K562 (cell line): ENCODE results near the gene PPM1H. TPM values are rescaled to one million over a fixed set of nuclear protein-coding genes. Genes with fewer than 3 reads are reported as not detected.
A peak's percentile ranks its signal among the peaks of the same experiment; 100 is the strongest.

ENCODE experiments used
- ATAC-seq: fragments of 200-7000 bp; cut with Tn5 transposase; 3 replicates; pipeline ENCODE4 v1.9.1; 2020; ENCODE audit warnings: moderate library complexity
- BruUV-seq: library from RNA; stranded (reverse); fragments of 400-500 nt; replicated peaks from 2 replicates; lab custom pipeline; 2021; lab: Mats Ljungman, UMichigan
- CTCF ChIA-PET: fragments of 300-600 bp; formaldehyde crosslinking; extraction: SDS; loops from one replicate; lab custom pipeline; 2021; ENCODE audit warnings: low intra/inter-chr PET ratio; lab: Yijun Ruan, JAX
- POLR2A ChIA-PET: fragments of 300-600, 350-650 bp; sonication (Branson Sonifier 250); formaldehyde crosslinking; extraction: SDS; loops from one replicate; lab custom pipeline; 2021; ENCODE audit warnings: antibody characterized with exemption, inconsistent platforms; lab: Yijun Ruan, JAX
- DNase-seq, 4 experiments: peaks; one replicate each; pipeline versions ENCODE4 v3.0.0 to v3.0.0-alpha.2; 2011 to 2018; ENCODE audit warnings: low spot score in 3 of 4, mixed read lengths in 3 of 4; ENCODE audit errors: extremely low read depth in 1 of 4
- FAIRE-seq: peaks from 2 replicates; lab custom pipeline; 2011; peaks lifted over from hg19 to GRCh38; lab: Jason Lieb, UNC
- H2AFZ ChIP-seq: 2 replicates; pipeline ENCODE4 v1.6.0; 2011; ENCODE audit warnings: low read depth, low read length, control low read depth, inconsistent platforms
- H3K27ac ChIP-seq: fragments of 200-600 bp; 3 replicates; pipeline ENCODE4 v1.8.0; 2011; ENCODE audit warnings: low read depth, mild to moderate bottlenecking, control low read depth, inconsistent platforms, low read length, moderate library complexity, mixed read lengths; ENCODE audit errors: extremely low read depth
- H3K27me3 ChIP-seq, 2 experiments: fragments of 300-600 bp in 1 of 2; 2 replicates in 1 of 2; 3 replicates in 1 of 2; pipeline versions ENCODE4 v1.6.0 to v1.8.0; 2011; ENCODE audit warnings: inconsistent platforms in 2 of 2, low read length in 2 of 2, mild to moderate bottlenecking in 1 of 2, mixed read lengths in 1 of 2, moderate library complexity in 1 of 2; ENCODE audit not compliant: control insufficient read depth in 2 of 2, insufficient read depth in 2 of 2
- H3K36me3 ChIP-seq: fragments of 300-600 bp; 3 replicates; pipeline ENCODE4 v1.8.0; 2011; ENCODE audit warnings: mild to moderate bottlenecking, low read length, inconsistent platforms; ENCODE audit not compliant: control insufficient read depth, insufficient read depth
- H3K4me1 ChIP-seq, 2 experiments: fragments of 200-600 bp in 1 of 2; replicated peaks in 1 of 2; 2 replicates in 1 of 2; 3 replicates in 1 of 2; pipeline versions ENCODE4 v1.5.1 to v1.8.0; 2011; ENCODE audit warnings: inconsistent platforms in 2 of 2, low read length in 2 of 2, mild to moderate bottlenecking in 1 of 2, mixed read lengths in 1 of 2, moderate library complexity in 1 of 2; ENCODE audit not compliant: control insufficient read depth in 2 of 2, insufficient read depth in 2 of 2
- H3K4me2 ChIP-seq: 2 replicates; pipeline ENCODE4 v1.6.1; 2011; ENCODE audit warnings: low read length, control low read depth, inconsistent platforms, mixed read lengths; ENCODE audit not compliant: insufficient read depth
- H3K4me3 ChIP-seq: fragments of 200-600 bp; sonication (generic), shearing (Covaris generic); 2 replicates; pipeline ENCODE4 v1.5.1; 2016; ENCODE audit warnings: control low read depth, inconsistent platforms
- H3K79me2 ChIP-seq: fragments of 200-600 bp; 3 replicates; pipeline ENCODE4 v1.8.0; 2011; ENCODE audit warnings: low read length, inconsistent platforms; ENCODE audit not compliant: control insufficient read depth, insufficient read depth
- H3K9ac ChIP-seq, 2 experiments: 2 replicates each; pipeline versions ENCODE4 v1.6.0 to v1.6.1; 2011; ENCODE audit warnings: low read depth in 2 of 2, low read length in 2 of 2, control low read depth in 1 of 2, inconsistent platforms in 1 of 2, mild to moderate bottlenecking in 1 of 2, mixed read lengths in 1 of 2; ENCODE audit not compliant: insufficient read depth in 1 of 2
- H3K9me1 ChIP-seq: one replicate; pipeline ENCODE4 v1.6.0; 2011; ENCODE audit warnings: inconsistent platforms, mild to moderate bottlenecking, low read length, moderate library complexity; ENCODE audit not compliant: control insufficient read depth, insufficient read depth
- H3K9me3 ChIP-seq: replicated peaks from 2 replicates; pipeline ENCODE4 v1.5.1; 2011; ENCODE audit warnings: low read depth, low read length, inconsistent platforms; ENCODE audit not compliant: control insufficient read depth, insufficient read depth
- H4K20me1 ChIP-seq: replicated peaks from 2 replicates; pipeline ENCODE4 v1.6.1; 2011; ENCODE audit warnings: low read length, inconsistent platforms, mixed read lengths; ENCODE audit not compliant: control insufficient read depth, insufficient read depth
- CEBPG ChIP-seq, 3 experiments: fragments of 200-800 bp in 1 of 3; sonication (Bioruptor generic) in 1 of 3; sonication (generic) in 1 of 3; formaldehyde crosslinking in 1 of 3; IDR thresholded peaks in 2 of 3; conservative IDR thresholded peaks in 1 of 3; 2 replicates each; pipeline versions ENCODE4 v1.6.1 to v1.8.0; 2016 to 2022; ENCODE audit warnings: missing compliant biosample characterization in 2 of 3, missing genetic modification characterization in 2 of 3, mild to moderate bottlenecking in 1 of 3, missing genetic modification reagents in 1 of 3
- NR2C2 ChIP-seq, 2 experiments: fragments of 200-800 bp in 1 of 2; sonication (Bioruptor generic) in 1 of 2; sonication (generic) in 1 of 2; formaldehyde crosslinking in 1 of 2; IDR thresholded peaks; 2 replicates each; pipeline versions ENCODE4 v1.6.1 to v1.8.0; 2016 to 2022; ENCODE audit warnings: mild to moderate bottlenecking in 1 of 2, missing compliant biosample characterization in 1 of 2, missing genetic modification characterization in 1 of 2, missing genetic modification reagents in 1 of 2
- RFX5 ChIP-seq: IDR thresholded peaks from 2 replicates; pipeline ENCODE4 v1.6.1; 2011; ENCODE audit warnings: low read depth, mild to moderate bottlenecking, improper control_type of control experiment, low read length
- XRCC5 ChIP-seq: fragments of 200-400 bp; formaldehyde crosslinking; IDR thresholded peaks from 2 replicates; pipeline ENCODE4 v1.6.1; 2017; ENCODE audit warnings: low read depth, mild to moderate bottlenecking, low read length
- ZNF277 ChIP-seq: fragments of 250-450 bp; sonication (Bioruptor Pico); IDR thresholded peaks from 2 replicates; pipeline ENCODE4 v1.8.0; 2022; ENCODE audit warnings: inconsistent platforms, mild to moderate bottlenecking, moderate library complexity, borderline replicate concordance
- ZNF668 ChIP-seq: fragments of 250-450 bp; sonication (Bioruptor Pico); IDR thresholded peaks from 2 replicates; pipeline ENCODE4 v1.8.0; 2022; ENCODE audit warnings: mild to moderate bottlenecking, inconsistent platforms
- ZNF707 ChIP-seq: fragments of 250-450 bp; sonication (Bioruptor Pico); conservative IDR thresholded peaks from 2 replicates; pipeline ENCODE4 v1.8.0; 2022; ENCODE audit warnings: inconsistent platforms, mild to moderate bottlenecking, moderate library complexity
- WGBS: fragments of 100-300 bp; shearing (Covaris generic); methylation state at CpG from one replicate; pipeline ENCODE4 v1.1.6; 2016; ENCODE audit warnings: low coverage, mixed read lengths; ENCODE audit not compliant: insufficient coverage; ENCODE audit errors: missing lambda C conversion rate; 5-methylcytosine and 5-hydroxymethylcytosine counted together
- in situ Hi-C: fragments of 300-500 bp; cut with MboI; formaldehyde crosslinking; loops from 4 replicates; pipeline ENCODE4 v1.15.0; 2018; ENCODE audit warnings: inconsistent platforms, mixed read lengths
- intact Hi-C: fragments of 100-400 bp; cut with micrococcal nuclease; formaldehyde crosslinking; loops from 2 replicates; pipeline ENCODE4 v1.14.2; 2022
- polyA plus RNA-seq, 8 experiments: library from polyadenylated mRNA; depleted of rRNA in 4 of 8; stranded (reverse) in 5 of 8; unstranded in 3 of 8; fragments of >200 nt; fragmentation: Nextera tagmentation in 2 of 8; fragmentation: Illumina TruSeq in 1 of 8; extraction: Ambion mirVana in 2 of 8; extraction: Trizol in 1 of 8; gene quantifications; 2 replicates each; pipeline versions ENCODE4 v1.2.1 to v1.2.3, GENCODE V29; 2011 to 2014; ENCODE audit warnings: inconsistent platforms in 1 of 8, missing spikeins in 1 of 8
- total RNA-seq, 7 experiments: library from RNA; depleted of rRNA in 6 of 7; stranded (reverse); fragments of >200 nt in 6 of 7; fragmentation: Illumina TruSeq in 2 of 7; extraction: Trizol in 2 of 7; gene quantifications; 2 replicates each; pipeline versions ENCODE4 v1.2.1 to v1.2.3, GENCODE V29; 2011 to 2021; ENCODE audit warnings: low replicate concordance in 1 of 7
- TF ChIP-seq, protein P1 (sequence below): sonication (generic); formaldehyde crosslinking; IDR thresholded peaks from 2 replicates; pipeline ENCODE4 v1.8.0; 2022; ENCODE audit warnings: mild to moderate bottlenecking, missing genetic modification reagents, borderline replicate concordance

The PPM1H gene
- total and polyA plus RNA-seq, 9 of the 15 experiments (the other 6 are each of a cell fraction or from before 2014, with no cell fraction given) = 5.3 to 29.3 (median 11.3) TPM

DNA sequence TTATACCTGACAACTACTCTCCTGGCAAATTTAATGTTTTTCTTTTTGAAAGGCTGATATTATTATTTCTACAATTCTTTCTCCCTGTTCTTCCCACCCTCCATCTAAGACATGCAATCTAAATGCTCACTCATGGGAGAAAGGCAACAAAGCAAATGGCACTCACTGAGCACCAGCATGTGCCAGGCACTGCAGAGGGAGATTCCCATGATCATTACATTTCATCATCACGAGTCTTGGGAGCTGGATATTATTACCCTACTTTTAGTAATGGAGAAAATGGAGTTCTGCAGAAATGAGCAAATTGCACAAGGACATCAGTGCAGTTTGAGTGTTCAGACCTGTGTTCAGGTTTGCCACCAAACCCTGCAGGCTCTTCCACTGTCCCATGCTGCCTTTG, 27.9 kb downstream of the PPM1H start (continued):
- TF ChIP-seq NR2C2 (CRISPR knock-in tag; IDR thresholded peaks at IDR 0.05) (no peak), NR2C2 (tag; IDR thresholded peaks at IDR 0.05) (no peak), XRCC5 (no peak), ZNF277 (CRISPR knock-in tag) (no peak), ZNF707 (no peak), RFX5 (no peak)
- TF ChIP-seq, protein P1, sequence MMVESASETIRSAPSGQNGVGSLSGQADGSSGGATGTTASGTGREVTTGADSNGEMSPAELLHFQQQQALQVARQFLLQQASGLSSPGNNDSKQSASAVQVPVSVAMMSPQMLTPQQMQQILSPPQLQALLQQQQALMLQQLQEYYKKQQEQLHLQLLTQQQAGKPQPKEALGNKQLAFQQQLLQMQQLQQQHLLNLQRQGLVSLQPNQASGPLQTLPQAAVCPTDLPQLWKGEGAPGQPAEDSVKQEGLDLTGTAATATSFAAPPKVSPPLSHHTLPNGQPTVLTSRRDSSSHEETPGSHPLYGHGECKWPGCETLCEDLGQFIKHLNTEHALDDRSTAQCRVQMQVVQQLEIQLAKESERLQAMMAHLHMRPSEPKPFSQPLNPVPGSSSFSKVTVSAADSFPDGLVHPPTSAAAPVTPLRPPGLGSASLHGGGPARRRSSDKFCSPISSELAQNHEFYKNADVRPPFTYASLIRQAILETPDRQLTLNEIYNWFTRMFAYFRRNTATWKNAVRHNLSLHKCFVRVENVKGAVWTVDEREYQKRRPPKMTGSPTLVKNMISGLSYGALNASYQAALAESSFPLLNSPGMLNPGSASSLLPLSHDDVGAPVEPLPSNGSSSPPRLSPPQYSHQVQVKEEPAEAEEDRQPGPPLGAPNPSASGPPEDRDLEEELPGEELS = no peak

- in situ Hi-C loops = no loop called here
- no peaks in the 10 kb centered on the region for H3K9me1 ChIP-seq
- peak overlapping the region; percentile 20; the same call in 1 of the 3 replicates for H3K27ac ChIP-seq
Observed at GRCh38 chr12:62903151-62903550, 31.8 kb downstream of the PPM1H start.

More at GRCh38 chr12:62903151-62903550, 31.8 kb downstream of the PPM1H start:
- ChIA-PET POLR2A (no interaction called here), CTCF (no interaction called here)
- H3K4me2 ChIP-seq = no peak overlapping the region
- H4K20me1 ChIP-seq = no peaks in the 10 kb centered on the region
- ATAC-seq (no peak), DNase-seq (no peak), FAIRE-seq (no peak)
- no peak overlapping the region for H3K9ac ChIP-seq
- BruUV-seq = no TSS peak
- H3K79me2 ChIP-seq = peaks cover 18% of the 10 kb centered on the region; the same call in 2 of the 3 replicates
- H3K27me3 ChIP-seq = no peaks in the 10 kb centered on the region
- TF ChIP-seq ZNF668 (CRISPR knock-in tag) (no peak), CEBPG (CRISPR knock-in tag; IDR thresholded peaks at IDR 0.05) (no peak), CEBPG (tag; conservative IDR thresholded peaks at IDR 0.05 in 1 of 2, IDR thresholded peaks at IDR 0.05 in 1 of 2) (0 out of 4 replicates have a peak, but pooled peaks of 1 of the 2 experiments have one; percentile 3)
- no peaks in the 10 kb centered on the region for H3K9me3 ChIP-seq
- intact Hi-C loops = no loop called here
- no peak overlapping the region for H3K4me3 ChIP-seq
- peaks cover 0 to 41% of the 10 kb centered on the region in 2 experiments; a peak in 4 of 5 replicates for H3K4me1 ChIP-seq
- WGBS = 17% methylated on average over 4 of the region's 4 CpGs
- H3K36me3 ChIP-seq = no peaks in the 10 kb centered on the region
- H2AFZ ChIP-seq = no peak overlapping the region
